HUDEP-2 (cell line): Measurements from ENCODE around the gene TBC1D26.
"Not testable (repeated sequence)": the region's sequence is repeated elsewhere in the genome, so short reads cannot be mapped to it uniquely, and the experiment has no call there.

Experiments
- DNase-seq, 76 experiments: peaks; one replicate each; lab custom pipeline; 2025; ENCODE audit not compliant: unreplicated experiment in 76 of 76; lab: John Stamatoyannopoulos, UW

TBC1D26 gene

DNA sequence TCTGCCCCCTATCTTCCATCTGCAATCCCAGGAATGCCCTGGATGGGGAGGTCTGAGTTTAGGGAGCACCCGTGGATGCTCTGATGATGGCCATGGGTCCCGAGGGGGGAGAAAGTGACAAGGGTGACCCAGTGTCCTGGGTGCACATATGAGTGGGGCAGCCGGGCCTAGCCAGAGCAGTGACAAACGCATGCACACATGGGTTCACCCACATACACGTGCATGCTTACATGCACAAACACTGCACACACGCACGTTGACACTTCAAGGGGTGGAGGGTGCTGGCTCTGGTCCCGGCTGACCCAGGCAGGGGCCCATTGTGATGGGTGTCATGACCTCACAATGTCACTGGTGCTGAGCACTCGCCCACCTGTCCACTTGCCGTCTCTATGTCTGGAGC is at the start of gene TBC1D26:
Gene TBC1D26 (plus strand): TSS at position 384 of the 400 bp plus-strand sequence. CDS start 3,066 bp downstream, outside the sequence.
- DNase-seq: not testable (repeated sequence)

DNA sequence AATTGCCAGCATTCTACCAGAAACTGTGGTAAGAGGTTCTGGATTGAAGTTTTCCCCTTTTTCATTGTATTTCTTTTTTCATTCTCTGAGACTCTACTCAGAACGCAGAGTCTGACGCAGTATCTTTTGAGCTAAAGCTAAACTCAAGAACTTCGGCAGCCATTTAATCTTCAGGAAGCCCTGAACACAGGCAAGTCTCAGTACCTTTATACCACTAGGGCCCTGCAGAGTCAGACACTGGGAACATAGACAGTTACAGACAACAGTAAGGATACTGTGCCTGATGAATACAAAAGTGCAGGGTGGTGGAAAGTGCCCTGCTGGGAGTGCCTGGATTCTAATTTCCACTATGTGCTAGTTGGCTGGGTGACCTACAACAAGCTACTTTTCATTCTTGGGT is 48.9 kb upstream of the TBC1D26 start:
- DNase-seq: not testable (repeated sequence)

DNA sequence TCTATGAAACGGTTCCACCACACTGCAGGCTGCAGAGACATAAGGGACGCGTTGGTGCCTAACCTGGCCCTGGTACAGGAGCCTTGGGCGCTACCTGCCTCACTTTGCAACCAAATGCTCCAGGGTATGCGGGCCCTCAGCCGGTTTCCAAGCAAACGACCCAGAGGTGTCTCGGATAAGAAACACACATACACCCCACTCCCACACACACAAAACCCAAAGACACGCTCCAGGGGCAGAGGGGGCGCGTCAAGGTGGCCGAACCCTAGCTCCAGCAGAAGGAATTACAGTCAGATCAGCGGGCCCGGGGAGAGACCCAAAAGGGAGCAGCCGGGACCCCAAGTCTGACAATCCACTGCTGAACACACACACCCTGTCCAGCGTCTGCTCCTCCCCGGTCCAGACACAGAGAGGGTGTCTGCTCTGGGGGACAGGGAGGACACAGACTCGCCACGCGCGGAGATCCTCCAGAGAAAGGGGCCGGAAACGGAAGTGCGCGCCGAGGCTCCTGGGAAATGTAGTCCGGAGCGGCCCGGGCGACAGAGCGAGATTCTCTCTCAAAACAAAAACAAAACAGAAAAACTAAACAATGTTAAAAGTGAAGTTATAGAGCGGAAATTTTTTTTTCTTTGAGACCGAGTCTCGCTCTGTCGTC is 48.1 kb upstream of the TBC1D26 start, which contains the start of gene TRIM16:
Gene TRIM16 (minus strand): TSS at position 488 of the 655 bp plus-strand sequence. CDS start 32,702 bp downstream, outside the sequence.
- DNase-seq: peak in 64 of 76 experiments; percentile 4 to 72 (median 48)

DNA sequence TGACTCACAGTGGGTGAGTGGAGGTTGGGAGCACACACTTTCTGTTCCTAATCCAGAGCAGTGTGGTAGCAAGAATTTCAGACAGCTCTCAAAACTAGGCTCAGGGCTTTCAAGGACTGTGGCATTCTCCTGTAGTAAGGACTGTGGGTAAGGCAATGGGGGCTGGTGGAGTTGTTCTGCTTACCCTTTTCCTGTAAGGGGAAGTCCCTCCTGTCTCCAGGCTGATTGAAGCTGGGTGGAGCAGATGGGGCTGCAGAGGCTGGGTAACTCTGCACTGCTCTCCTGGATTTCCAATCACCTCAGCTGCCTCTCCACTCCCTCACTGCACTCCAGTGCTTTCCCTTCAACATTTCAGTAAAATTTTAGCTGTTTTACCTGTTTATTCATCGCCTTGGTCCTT is 44.6 kb upstream of the TBC1D26 start:
- not testable (repeated sequence) for DNase-seq

DNA sequence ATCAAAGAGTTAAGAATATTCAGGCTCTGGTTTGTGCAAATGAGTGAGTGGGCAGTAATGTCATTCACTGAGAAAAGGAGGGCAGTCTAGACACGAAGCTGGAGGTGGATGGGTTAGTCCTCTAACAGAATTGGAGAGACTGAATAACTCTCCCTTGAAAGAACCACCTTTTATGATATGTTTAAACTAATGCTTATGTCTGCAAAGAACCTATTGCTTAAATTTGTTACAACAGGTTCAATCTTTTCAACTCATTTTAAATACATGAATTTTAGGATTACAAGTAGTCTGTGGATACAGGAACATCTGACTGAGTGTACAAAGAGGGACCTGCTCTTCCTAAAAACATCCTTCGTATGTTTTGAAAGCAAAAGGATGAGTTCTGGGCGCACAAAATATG is 33.1 kb upstream of the TBC1D26 start:
- DNase-seq: peak in 1 of 76 experiments; percentile 8

DNA sequence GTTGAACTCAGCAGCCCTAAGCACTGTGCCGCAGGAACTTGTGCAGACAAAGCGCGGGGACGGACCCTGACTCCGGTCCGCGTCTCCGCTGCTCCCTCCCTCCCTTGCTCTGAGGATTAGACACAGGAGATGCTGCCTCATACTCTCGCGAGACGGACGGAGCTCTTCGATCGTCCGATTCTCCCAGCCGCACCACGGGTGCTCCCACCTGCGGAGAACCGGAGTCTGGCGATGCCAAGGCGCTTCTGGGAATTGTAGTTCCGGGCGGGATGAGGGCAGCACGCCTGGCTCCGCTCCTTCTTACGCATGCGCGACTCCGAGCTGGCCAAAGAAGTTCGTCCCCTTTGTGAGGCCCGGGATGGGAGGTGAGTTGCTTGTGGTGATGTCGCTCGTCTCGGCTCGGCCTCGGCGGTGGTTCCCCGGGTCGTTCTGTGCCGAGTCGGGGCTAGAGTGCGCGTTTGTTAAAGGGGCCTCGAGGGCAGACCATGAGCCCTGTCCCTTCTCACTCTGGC is 32.6 kb upstream of the TBC1D26 start, which contains the start of gene ZNF286A:
Gene ZNF286A (plus strand): TSS at position 340 of the 512 bp plus-strand sequence. CDS start 578 bp downstream, outside the sequence.
- peak in 75 of 76 experiments; percentile 50 to 99 (median 97) for DNase-seq

DNA sequence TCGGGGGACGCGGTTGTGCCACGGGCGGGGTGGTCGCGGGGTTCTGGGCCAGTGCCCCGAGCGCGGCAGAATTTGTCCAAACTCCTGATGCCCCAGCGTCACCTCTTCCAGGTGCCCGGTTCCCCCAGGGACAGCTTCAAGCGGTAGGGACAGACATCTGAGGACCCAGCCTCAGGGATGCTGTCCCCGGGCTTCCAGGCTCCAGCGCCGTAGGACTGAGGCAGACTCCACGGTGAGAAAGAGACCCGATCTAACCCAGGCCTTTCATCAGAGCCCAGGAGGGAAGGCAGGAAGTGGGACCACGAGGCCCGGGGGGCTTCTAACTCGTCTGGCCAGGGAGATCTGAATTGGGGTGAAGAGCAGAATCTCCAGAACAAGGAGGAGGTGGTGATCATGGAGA is 32.1 kb upstream of the TBC1D26 start:
- DNase-seq: not testable (repeated sequence)

DNA sequence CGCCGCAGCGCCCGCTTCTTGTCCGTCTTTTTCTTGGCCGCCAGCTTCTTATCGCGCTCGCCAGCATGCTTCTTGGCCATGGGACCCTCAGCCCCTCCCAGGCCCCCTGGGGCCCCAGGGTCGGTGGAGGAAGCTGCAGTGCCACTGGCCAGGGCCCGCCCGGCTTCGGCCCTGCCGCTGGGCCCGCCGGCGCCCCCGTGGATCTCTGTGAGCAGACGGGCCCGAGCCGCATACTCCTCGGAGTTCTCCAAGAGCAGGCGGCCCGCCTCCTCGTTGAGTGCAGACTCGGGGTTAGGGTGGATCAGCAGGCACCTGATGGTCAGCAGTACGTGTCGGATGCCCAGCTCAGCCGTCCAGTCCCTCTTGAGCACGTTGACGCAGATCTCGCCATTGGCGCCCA is 27.8 kb upstream of the TBC1D26 start:
- DNase-seq: not testable (repeated sequence)

DNA sequence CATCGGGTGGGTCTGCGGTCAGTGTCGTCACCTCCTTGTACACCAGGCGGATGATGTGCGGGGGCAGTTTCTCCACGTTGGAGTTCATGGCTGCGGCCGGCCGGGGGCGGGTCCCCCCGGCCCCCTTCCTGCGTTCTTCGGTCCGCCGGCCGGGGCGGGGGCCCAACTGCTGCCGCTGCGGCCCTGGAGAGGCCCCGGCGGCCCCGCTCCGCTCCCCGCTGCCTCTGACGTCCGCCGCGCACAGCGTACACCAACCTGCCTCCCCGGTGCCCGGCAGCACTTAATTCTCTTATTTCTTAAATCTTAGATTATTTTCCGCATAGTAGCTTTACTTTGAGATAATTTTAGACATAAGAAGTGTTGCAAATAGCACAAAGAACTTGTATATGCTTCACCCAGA is 27.3 kb upstream of the TBC1D26 start:
- DNase-seq: not testable (repeated sequence)

DNA sequence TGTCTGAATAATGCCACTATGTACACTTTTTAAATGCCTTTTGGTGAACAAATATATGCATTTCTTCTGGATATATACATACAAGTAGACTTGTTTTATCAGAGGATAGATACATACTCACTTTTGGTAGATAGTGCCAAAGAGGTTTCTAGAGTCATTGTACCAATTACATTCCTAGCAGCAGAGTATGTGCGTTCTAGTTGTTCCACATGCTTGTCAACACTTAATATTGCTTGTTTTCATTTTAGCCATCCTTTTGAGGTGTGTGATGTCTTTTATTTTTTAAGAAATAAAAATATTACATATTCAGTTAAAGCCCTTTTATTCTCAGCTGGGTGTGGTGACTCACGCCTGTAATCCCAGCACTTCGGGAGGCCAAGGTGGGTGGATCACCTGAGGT is 23.2 kb upstream of the TBC1D26 start:
- not testable (repeated sequence) for DNase-seq

DNA sequence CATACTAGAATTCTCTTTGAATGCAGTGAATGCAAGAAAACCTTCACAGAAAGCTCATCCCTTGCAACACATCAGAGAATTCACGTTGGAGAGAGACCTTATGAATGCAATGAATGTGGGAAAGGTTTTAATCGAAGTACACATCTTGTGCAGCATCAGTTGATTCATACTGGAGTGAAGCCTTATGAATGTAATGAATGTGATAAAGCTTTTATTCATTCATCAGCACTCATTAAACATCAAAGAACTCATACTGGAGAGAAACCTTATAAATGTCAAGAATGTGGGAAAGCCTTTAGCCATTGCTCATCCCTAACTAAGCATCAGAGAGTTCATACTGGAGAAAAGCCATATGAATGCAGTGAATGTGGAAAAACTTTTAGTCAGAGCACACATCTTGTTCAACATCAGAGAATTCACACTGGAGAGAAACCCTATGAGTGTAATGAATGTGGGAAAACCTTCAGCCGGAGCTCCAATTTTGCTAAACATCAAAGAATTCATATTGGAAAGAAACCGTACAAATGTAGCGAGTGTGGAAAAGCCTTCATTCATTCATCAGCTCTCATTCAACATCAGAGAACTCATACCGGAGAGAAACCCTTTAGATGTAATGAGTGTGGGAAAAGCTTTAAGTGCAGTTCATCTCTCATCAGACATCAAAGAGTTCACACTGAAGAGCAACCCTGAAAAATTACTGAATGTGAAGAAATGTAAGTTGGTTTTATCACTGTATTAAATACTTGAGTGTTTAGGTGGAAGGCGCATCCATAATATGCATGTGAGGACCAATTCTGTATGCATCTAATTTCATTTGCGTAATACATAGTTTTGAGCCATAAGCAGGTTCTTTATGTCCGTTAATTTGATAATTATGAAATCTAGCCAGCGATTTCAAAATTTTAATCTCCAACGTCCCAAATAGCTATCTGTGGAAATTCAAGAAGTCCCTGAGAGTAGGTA is 15.2 kb upstream of the TBC1D26 start:
- DNase-seq: not testable (repeated sequence)

DNA sequence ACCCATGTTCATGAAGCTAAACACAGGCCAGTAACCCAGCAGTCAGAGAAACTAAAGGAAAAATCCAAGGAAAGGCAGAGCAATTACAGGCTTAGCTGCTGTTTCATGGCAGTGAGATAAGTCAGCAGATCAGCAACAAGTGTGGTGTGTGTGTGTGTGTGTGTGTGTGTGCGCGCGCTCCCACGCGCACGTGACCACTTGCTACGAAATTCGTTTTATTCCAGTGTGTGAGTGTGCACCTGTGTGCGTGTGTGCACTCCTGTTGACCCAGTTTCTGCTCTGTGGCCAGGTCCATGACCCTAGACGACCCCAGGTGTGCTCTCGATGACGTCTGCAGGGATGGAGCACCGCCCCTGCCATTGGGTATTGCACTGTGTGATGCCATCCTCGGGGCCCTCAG is 1.5 kb upstream of the TBC1D26 start:
- DNase-seq: not testable (repeated sequence)

DNA sequence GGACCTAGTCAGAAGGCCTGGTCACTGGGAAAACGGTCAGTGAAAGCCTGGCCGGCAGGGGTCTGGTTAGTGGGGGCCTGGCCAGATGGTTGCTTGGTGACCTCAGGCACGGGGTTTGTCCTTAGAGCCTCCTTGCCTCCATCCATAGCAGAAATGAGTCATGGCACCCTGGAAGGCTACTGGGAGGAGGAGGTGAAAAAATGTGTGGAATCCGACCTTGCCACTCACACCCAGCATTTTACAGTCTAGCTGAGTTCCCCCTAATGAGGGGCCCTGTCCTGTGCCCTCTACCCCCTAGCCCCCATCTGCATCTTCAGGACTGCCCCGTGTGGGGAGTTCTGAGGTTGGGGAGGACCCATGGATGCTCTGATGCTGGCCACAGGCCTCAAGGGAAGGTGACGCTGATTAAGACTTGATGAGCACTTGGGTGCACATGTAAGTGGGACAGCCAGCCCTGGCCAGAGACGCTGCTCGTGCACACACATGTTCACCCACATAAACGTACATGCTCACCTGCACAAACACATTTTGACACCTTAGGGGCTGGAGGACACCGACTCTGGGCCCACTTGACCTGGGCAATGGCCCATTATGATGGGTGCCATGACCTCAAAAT is 1.2 kb downstream of the TBC1D26 start:
- not testable (repeated sequence) for DNase-seq

DNA sequence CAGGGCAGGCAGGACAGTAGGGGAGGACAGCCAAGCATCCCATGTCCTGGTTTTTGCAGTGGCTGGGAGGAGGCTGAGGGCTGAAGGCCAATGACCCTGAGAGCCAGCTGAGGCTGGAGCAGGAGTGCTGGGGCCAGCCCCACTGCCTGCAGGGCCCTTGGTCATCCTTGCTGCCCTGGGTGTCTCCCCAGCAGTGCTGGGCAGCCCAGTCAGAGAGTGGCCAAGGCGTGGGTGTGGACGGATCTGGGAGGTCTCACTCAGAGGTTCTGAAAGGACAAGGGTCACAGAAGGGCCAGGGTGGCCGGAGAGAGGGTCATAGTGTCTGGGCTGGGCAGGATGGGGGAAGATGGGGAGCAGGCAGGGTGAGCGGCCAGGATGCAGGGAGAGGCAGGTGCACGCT is 4.5 kb downstream of the TBC1D26 start:
- not testable (repeated sequence) for DNase-seq

DNA sequence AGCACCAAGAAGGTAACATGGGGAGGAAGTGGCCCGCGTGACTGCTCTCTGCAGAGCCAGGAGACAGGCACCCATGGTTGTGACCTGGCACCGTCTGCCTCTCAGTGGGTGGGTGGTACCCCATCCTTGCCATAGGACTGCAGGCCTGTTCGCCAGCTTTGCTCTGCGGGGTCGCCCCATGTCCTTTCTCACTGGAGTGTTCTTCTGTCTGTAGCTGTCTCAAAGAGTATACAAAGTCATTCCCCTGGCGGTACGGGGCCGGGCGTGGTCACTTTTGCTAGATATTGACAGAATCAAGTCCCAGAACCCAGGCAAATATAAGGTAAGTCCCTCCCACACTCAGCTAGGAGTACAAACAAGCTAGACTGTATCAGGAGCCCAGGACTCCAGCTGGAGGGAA is 6.0 kb downstream of the TBC1D26 start:
- no peak for DNase-seq

DNA sequence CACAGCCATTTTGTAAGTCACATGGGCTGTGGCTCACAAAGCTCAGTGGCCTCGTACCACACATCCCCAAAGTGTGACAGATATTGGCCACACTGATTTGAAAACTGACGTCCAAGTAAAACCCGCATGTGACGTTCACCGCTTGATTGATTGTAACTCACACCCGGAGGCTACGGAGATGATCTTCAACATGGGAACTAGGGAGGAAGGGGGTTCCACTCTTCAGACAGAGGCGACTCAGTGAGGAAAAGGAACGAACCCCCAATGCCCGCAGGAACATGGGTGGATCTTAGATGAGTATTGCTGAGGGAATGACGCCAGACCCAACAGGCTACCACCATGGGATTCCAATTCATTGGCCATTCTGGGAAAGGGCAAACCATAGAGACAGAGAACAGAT is 7.2 kb downstream of the TBC1D26 start:
- DNase-seq: not testable (repeated sequence)

DNA sequence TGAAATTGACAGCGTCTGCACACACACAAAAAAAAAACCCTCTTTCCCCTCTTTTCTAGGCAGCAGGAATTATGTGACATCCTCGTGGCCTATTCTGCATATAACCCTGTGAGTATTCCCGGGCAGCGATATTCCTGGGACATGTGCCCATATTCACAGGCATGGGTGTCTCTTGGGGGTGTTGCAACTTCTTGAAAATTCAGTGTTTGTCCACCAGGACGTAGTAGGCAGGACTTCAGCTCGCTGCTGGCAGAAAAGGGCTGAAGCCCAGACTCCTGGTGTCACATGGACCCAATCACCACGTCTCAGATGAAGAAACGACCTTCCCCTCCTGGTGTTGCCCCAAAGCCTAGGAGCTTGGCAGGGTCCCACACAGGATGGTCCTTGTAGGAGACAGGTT is 8.0 kb downstream of the TBC1D26 start:
- not testable (repeated sequence) for DNase-seq

DNA sequence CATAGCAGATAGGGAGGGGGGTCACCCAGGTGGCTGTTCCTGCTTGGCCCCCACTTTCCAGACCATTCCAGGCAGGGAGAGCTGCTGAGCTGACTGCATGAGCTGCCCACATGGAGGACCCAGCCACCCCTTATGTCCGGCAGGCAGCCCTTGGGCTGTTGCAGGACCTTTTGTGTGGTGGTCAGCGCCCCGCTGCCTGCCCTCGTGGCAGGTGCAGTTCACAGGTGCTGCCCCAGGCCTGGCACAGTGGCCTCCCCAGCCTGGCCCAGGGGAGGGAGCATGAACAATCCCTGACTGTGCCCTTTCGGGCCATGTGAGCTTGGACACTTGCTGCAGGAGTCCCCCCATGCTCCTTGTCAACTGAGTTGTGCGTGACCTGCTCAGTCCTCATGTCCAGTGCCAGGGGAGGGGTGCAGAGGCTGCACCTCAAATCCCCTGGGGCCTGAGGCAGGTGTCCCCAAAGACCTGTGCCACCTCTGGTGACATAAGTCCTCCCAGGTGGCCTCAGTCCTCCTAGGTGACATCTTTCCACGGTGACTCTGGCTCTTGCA is 8.6 kb downstream of the TBC1D26 start:
- no peak for DNase-seq

DNA sequence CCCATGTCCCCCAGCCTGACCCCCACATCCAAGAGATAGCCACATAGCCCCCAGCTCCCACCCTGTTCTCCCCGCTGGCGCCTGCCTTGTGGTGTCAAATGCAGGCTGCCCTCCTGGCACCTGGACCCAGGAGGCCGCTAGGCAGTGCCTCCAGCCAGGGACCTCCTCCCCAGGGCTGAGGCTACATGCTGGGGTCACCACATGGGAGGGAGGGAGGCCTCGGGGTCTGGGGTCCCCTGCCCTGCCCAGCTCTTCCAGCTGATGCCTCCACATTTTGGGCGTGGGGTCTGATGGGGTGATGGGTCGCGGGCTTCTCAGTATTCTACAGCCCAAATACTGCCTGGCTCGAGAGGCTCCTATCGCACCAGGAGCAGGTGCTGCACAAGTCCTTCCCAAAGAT is 9.5 kb downstream of the TBC1D26 start:
- DNase-seq: no peak

DNA sequence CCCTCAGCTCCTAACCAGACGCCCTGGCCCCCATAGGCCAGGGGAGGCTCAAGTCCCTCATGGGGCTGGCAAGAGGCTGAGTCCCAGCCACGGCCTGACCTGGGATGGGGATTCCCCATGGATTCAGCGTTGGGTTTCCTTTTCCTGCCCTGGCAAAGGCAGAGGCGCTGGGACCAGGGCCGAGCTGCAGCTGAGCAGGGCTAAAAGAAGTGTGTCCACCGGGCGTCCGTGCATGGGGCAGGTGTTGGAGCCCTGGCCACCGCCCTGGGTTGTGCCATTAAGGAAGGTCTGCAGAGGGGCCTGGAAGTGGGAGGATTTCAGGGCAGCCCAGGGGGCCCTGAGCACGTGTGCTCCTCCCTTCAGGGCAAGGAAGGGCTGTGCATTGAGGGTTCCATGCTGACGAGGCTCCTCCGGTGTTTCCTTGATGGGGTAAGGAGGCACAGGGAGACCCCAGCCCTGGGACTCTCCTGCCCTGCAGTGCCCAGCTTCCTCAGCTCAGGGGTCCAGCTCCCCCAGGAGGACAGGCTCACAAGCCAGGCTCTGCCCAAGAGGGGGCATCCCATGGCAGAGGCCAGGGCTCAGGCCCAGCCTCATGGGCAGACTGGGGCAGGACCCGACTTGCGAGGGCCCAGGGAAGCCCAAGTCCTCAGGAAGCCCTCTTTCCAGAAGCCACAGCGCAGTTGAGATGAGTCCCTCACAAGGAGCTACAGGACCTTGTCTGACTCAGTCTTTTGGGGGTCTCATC is 10.1 kb downstream of the TBC1D26 start:
- no peak for DNase-seq
